Vagina (tissue), 2 donors: ENCODE measurements around the gene PTPRN2.

Experiments used
- CTCF ChIP-seq, 3 experiments: fragments of 450-650 bp in 2 of 3; fragments of 200-600 bp in 1 of 3; sonication (generic) in 1 of 3; IDR thresholded peaks; one replicate each; pipeline ENCODE4 v1.5.1; 2017 to 2019; ENCODE audit warnings: antibody characterized with exemption in 3 of 3, mild to moderate bottlenecking in 2 of 3, moderate library complexity in 2 of 3
- POLR2A ChIP-seq, 2 donors: fragments of 450-650 bp; IDR thresholded peaks; one replicate each; pipeline ENCODE4 v1.6.1; 2017; ENCODE audit warnings: antibody characterized with exemption in 2 of 2, mild to moderate bottlenecking in 2 of 2, moderate library complexity in 2 of 2
- POLR2AphosphoS5 ChIP-seq, 2 donors: sonication (generic); formaldehyde crosslinking; IDR thresholded peaks; one replicate each; pipeline ENCODE4 v1.9.0; 2017; ENCODE audit warnings: antibody characterized with exemption in 2 of 2, mild to moderate bottlenecking in 2 of 2, low read depth in 1 of 2; ENCODE audit not compliant: insufficient read depth in 1 of 2

- TF ChIP-seq CTCF (IDR thresholded peaks at IDR 0.05) (no peak), POLR2A (IDR thresholded peaks at IDR 0.05) (no peak), POLR2AphosphoS5 (IDR thresholded peaks at IDR 0.05; ENCODE audit: insufficient read depth in 1 of 2, low read depth in 1 of 2) (no peak)
Observed at GRCh38 chr7:158120716-158121115, 466.9 kb downstream of the PTPRN2 start.
